HepG2 (cell line): ENCODE data around the gene TREM1. TPM values are rescaled to one million over a fixed set of nuclear protein-coding genes. Genes with fewer than 3 reads are reported as not detected.

Source experiments
- ATAC-seq: fragments of 200-7000 bp; cut with Tn5 transposase; 3 replicates; pipeline ENCODE4 v1.9.1; 2020; ENCODE audit warnings: mild to moderate bottlenecking, moderate library complexity
- BruUV-seq: library from RNA; stranded (reverse); fragments of 400-500 nt; replicated peaks from 2 replicates; lab custom pipeline; 2021; lab: Mats Ljungman, UMichigan
- CTCF ChIA-PET: fragments of 300-600 bp; formaldehyde crosslinking; extraction: SDS; loops from one replicate; lab custom pipeline; 2021; ENCODE audit warnings: low total read pairs, inconsistent platforms, low intra/inter-chr PET ratio; lab: Yijun Ruan, JAX
- POLR2A ChIA-PET: fragments of 350-600 bp; sonication (Branson Sonifier 250); formaldehyde crosslinking; loops from one replicate; lab custom pipeline; 2020; ENCODE audit warnings: antibody characterized with exemption, inconsistent platforms; lab: Yijun Ruan, JAX
- DNase-seq: peaks from one replicate; pipeline ENCODE4 v3.0.0-alpha.2; 2015; ENCODE audit warnings: low spot score
- FAIRE-seq: peaks from 3 replicates; lab custom pipeline; 2011; peaks lifted over from hg19 to GRCh38; lab: Jason Lieb, UNC
- H2AFZ ChIP-seq: one replicate; pipeline ENCODE4 v1.6.1; 2011; ENCODE audit warnings: low read length, inconsistent platforms
- H3K27ac ChIP-seq: fragments of 300-600 bp; 3 replicates; pipeline ENCODE4 v1.8.0; 2011; ENCODE audit warnings: mixed run types, mild to moderate bottlenecking, mixed read lengths, low read length, inconsistent platforms; ENCODE audit not compliant: insufficient read depth; ENCODE audit errors: extremely low read length
- H3K27me3 ChIP-seq, 2 experiments: fragments of 200-600 bp in 1 of 2; 2 replicates in 1 of 2; 3 replicates in 1 of 2; pipeline versions ENCODE4 v1.6.0 to v1.8.0; 2011; ENCODE audit warnings: low read length in 2 of 2, mild to moderate bottlenecking in 2 of 2, moderate library complexity in 2 of 2, inconsistent platforms in 1 of 2; ENCODE audit not compliant: insufficient read depth in 2 of 2, control insufficient read depth in 1 of 2
- H3K36me3 ChIP-seq, 2 experiments: fragments of 200-600 bp in 1 of 2; replicated peaks in 1 of 2; 2 replicates in 1 of 2; 3 replicates in 1 of 2; pipeline versions ENCODE4 v1.5.1 to v1.8.0; 2011; ENCODE audit warnings: low read length in 2 of 2, inconsistent platforms in 1 of 2; ENCODE audit not compliant: insufficient read depth in 2 of 2, control insufficient read depth in 1 of 2
- H3K4me1 ChIP-seq: 2 replicates; pipeline ENCODE4 v1.5.1; 2012; ENCODE audit warnings: low read length, inconsistent platforms; ENCODE audit not compliant: insufficient read depth
- H3K4me2 ChIP-seq: 2 replicates; pipeline ENCODE4 v1.6.0; 2011; ENCODE audit warnings: low read depth, low read length, inconsistent platforms
- H3K4me3 ChIP-seq, 3 experiments: fragments of 200-600 bp in 1 of 3; sonication (generic), shearing (Covaris generic) in 1 of 3; replicated peaks in 1 of 3; 2 replicates each; pipeline ENCODE4 v1.5.1; 2011 to 2016; ENCODE audit warnings: low read length in 3 of 3, inconsistent platforms in 2 of 3, low read depth in 2 of 3, mild to moderate bottlenecking in 2 of 3, control low read depth in 1 of 3, mixed read lengths in 1 of 3; ENCODE audit not compliant: insufficient read depth in 1 of 3
- H3K79me2 ChIP-seq: one replicate; pipeline ENCODE4 v1.6.1; 2011; ENCODE audit warnings: low read length, inconsistent platforms; ENCODE audit not compliant: insufficient read depth
- H3K9ac ChIP-seq: 2 replicates; pipeline ENCODE4 v1.6.0; 2011; ENCODE audit warnings: mild to moderate bottlenecking, low read depth, low read length, inconsistent platforms; ENCODE audit not compliant: insufficient read depth
- H3K9me3 ChIP-seq: 2 replicates; pipeline ENCODE4 v1.5.1; 2012; ENCODE audit warnings: mild to moderate bottlenecking, low read length
- H4K20me1 ChIP-seq: 2 replicates; pipeline ENCODE4 v1.6.0; 2011; ENCODE audit warnings: inconsistent platforms, mild to moderate bottlenecking, low read length, moderate library complexity; ENCODE audit not compliant: insufficient read depth
- NCOA2 ChIP-seq: sonication (generic); formaldehyde crosslinking; IDR thresholded peaks from 2 replicates; pipeline ENCODE4 v1.8.0; 2022; ENCODE audit warnings: inconsistent platforms
- NFE2L2 ChIP-seq: fragments of 150-350 bp; IDR thresholded peaks from 2 replicates; pipeline ENCODE4 v1.6.1; 2014; ENCODE audit warnings: low read length
- POLR2G ChIP-seq: fragments of 200-400 bp; formaldehyde crosslinking; IDR thresholded peaks from 2 replicates; pipeline ENCODE4 v1.6.1; 2018; ENCODE audit warnings: mild to moderate bottlenecking, low read depth, low read length, moderate library complexity
- RBM39 ChIP-seq: fragments of 200-400 bp; formaldehyde crosslinking; IDR thresholded peaks from one replicate; pipeline ENCODE4 v1.6.1; 2018; ENCODE audit warnings: antibody characterized with exemption, mild to moderate bottlenecking, low read depth, low read length; ENCODE audit not compliant: poor library complexity, severe bottlenecking
- RFX1 ChIP-seq: fragments of 450-650 bp; IDR thresholded peaks from 2 replicates; pipeline ENCODE4 v1.6.1; 2017
- RFX3 ChIP-seq: IDR thresholded peaks from 2 replicates; pipeline ENCODE4 v1.6.1; 2016; ENCODE audit warnings: missing biosample characterization, missing genetic modification reagents
- SCMH1 ChIP-seq: sonication (generic); formaldehyde crosslinking; IDR thresholded peaks from 2 replicates; pipeline ENCODE4 v1.9.0; 2021; ENCODE audit warnings: missing genetic modification reagents, mild to moderate bottlenecking, borderline replicate concordance
- SRSF1 ChIP-seq: fragments of 200-400 bp; formaldehyde crosslinking; optimal IDR thresholded peaks from 2 replicates; pipeline ENCODE3; 2017; ENCODE audit warnings: mild to moderate bottlenecking, low read depth, low read length, moderate library complexity
- ZBTB8A ChIP-seq: sonication (generic); formaldehyde crosslinking; IDR thresholded peaks from 2 replicates; pipeline ENCODE4 v1.4.0; 2020; ENCODE audit warnings: mild to moderate bottlenecking, low read depth, missing genetic modification reagents, borderline replicate concordance
- ZKSCAN8 ChIP-seq: IDR thresholded peaks from 2 replicates; pipeline ENCODE4 v1.6.1; 2016; ENCODE audit warnings: borderline replicate concordance, missing genetic modification reagents, missing compliant biosample characterization
- ZNF10 ChIP-seq: sonication (generic); formaldehyde crosslinking; IDR thresholded peaks from 2 replicates; pipeline ENCODE4 v1.4.0; 2020; ENCODE audit warnings: mild to moderate bottlenecking, low read depth, missing genetic modification reagents, borderline replicate concordance
- WGBS: methylation state at CpG from one replicate; pipeline ENCODE4 v1.1.6; 2017; ENCODE audit warnings: low lambda C conversion rate; 5-methylcytosine and 5-hydroxymethylcytosine counted together
- in situ Hi-C: cut with HindIII; loops from 2 replicates; pipeline ENCODE4 v1.10.0; 2017; ENCODE audit warnings: low pct_unique_long_range_greater_than_20kb; ENCODE audit not compliant: extremely low pct_ligation_motif_present
- intact Hi-C: fragments of 100-400 bp; cut with micrococcal nuclease; formaldehyde crosslinking; loops from one replicate; pipeline ENCODE4 v1.10.0; 2022; ENCODE audit not compliant: unreplicated experiment
- polyA plus RNA-seq, 8 experiments: library from polyadenylated mRNA; depleted of rRNA in 3 of 8; stranded (reverse) in 7 of 8; unstranded in 1 of 8; fragments of >200 nt; fragmentation: Illumina TruSeq in 4 of 8; extraction: Trizol in 4 of 8; gene quantifications; 2 replicates each; pipeline versions ENCODE4 v1.2.1 to v1.2.3, GENCODE V29; 2011 to 2016; ENCODE audit warnings: low read depth in 4 of 8, missing spikeins in 1 of 8, mixed read lengths in 1 of 8; ENCODE audit not compliant: insufficient read depth in 1 of 8
- total RNA-seq, 5 experiments: library from RNA; depleted of rRNA; stranded (reverse); fragments of >200 nt; fragmentation: Illumina TruSeq; extraction: Trizol; gene quantifications; 2 replicates each; pipeline ENCODE4 v1.2.3, GENCODE V29; 2016; ENCODE audit warnings: low read depth in 1 of 5
- TF ChIP-seq, protein P1 (sequence below): sonication (generic); formaldehyde crosslinking; IDR thresholded peaks from 2 replicates; pipeline ENCODE4 v1.8.1; 2022; ENCODE audit warnings: low read depth, mild to moderate bottlenecking, missing genetic modification reagents
- TF ChIP-seq, protein P2 (sequence below): sonication (generic); formaldehyde crosslinking; IDR thresholded peaks from 2 replicates; pipeline ENCODE4 v1.4.0; 2020; ENCODE audit warnings: mild to moderate bottlenecking, missing genetic modification reagents
- TF ChIP-seq, protein P3 (sequence below): conservative IDR thresholded peaks from 2 replicates; pipeline ENCODE4 v1.6.1; 2018; ENCODE audit warnings: missing genetic modification reagents

The TREM1 gene
- total and polyA plus RNA-seq, 2 of the 13 experiments (the other 11 are each of a cell fraction or from before 2014, with no cell fraction given): 0.49 TPM; not detected in 1

DNA sequence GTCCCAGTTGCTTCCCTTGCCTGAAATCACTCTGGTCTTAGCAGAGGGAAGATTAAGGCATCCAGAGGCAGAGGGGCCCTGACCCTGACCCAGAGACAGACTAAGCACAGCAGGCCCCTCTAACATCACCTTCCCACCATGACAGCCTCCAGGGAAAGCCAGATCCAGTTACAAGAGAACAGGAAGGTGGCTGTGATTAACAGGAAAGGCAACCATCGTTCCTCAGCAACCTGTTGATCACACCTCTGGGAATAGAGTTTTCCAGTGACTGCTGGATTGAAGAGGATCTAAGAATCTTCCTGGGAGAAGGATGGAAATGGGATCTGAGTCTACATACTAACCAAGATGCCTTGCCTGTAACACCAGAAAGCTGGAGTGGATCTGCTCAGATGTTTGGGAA lies 5.2 kb upstream of the TREM1 start:
- FAIRE-seq (no peak), DNase-seq (no peak), ATAC-seq (no peak)
- H3K79me2 ChIP-seq: no peaks in the 10 kb centered on the region
- H3K27me3 ChIP-seq: peaks cover 8 to 29% of the 10 kb centered on the region in 2 experiments; a peak in 4 of 5 replicates
- H3K4me3 ChIP-seq: no peak overlapping the region
- H4K20me1 ChIP-seq: no peaks in the 10 kb centered on the region
- intact Hi-C loops (no loop called here), in situ Hi-C loops (no loop called here)
- no peaks in the 10 kb centered on the region for H3K9me3 ChIP-seq
- WGBS: 0% methylated on average over 1 of the region's 1 CpG
- H3K36me3 ChIP-seq: no peaks in the 10 kb centered on the region
- CTCF ChIA-PET: no interaction called here
- no peak overlapping the region for H2AFZ ChIP-seq
- H3K4me1 ChIP-seq: peaks cover 5% of the 10 kb centered on the region
- H3K27ac ChIP-seq: no peak overlapping the region
- BruUV-seq: no TSS peak
- H3K9ac ChIP-seq: no peak overlapping the region
- POLR2A ChIA-PET: no interaction called here
- H3K4me2 ChIP-seq: no peak overlapping the region
- TF ChIP-seq SCMH1 (CRISPR knock-in tag) (no peak), NCOA2 (CRISPR knock-in tag) (no peak), ZNF10 (CRISPR knock-in tag) (no peak)
- TF ChIP-seq, protein P1, sequence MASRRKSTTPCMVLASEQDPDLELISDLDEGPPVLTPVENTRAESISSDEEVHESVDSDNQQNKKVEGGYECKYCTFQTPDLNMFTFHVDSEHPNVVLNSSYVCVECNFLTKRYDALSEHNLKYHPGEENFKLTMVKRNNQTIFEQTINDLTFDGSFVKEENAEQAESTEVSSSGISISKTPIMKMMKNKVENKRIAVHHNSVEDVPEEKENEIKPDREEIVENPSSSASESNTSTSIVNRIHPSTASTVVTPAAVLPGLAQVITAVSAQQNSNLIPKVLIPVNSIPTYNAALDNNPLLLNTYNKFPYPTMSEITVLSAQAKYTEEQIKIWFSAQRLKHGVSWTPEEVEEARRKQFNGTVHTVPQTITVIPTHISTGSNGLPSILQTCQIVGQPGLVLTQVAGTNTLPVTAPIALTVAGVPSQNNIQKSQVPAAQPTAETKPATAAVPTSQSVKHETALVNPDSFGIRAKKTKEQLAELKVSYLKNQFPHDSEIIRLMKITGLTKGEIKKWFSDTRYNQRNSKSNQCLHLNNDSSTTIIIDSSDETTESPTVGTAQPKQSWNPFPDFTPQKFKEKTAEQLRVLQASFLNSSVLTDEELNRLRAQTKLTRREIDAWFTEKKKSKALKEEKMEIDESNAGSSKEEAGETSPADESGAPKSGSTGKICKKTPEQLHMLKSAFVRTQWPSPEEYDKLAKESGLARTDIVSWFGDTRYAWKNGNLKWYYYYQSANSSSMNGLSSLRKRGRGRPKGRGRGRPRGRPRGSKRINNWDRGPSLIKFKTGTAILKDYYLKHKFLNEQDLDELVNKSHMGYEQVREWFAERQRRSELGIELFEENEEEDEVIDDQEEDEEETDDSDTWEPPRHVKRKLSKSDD (CRISPR knock-in tag): no peak

DNA sequence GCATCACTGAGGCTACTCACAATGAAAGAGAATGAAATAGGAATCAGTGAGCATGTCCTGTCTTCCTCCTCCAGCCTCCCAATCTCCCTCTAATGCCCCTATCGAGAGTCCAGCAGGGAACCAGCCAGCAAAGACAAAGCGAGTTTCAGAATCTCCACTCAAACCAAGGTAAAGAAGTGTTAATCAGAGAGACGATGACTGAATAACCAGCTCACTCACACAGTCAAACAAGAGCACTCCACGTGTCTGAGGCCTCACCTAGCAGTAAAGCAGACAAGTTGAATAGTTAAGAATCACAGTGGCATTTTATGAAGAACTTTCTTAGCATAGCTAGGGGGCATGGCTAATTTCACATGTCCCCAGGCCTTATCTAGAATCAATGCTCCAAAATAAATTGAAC lies 3.3 kb upstream of the TREM1 start:
- no peaks in the 10 kb centered on the region for H4K20me1 ChIP-seq
- H3K4me3 ChIP-seq: no peak overlapping the region
- ATAC-seq (no peak), DNase-seq (no peak), FAIRE-seq (no peak)
- WGBS: 11% methylated on average over 4 of the region's 4 CpGs
- ChIA-PET POLR2A (no interaction called here), CTCF (no interaction called here)
- no peak overlapping the region for H3K9ac ChIP-seq
- intact Hi-C loops (no loop called here), in situ Hi-C loops (no loop called here)
- peaks cover 8 to 36% of the 10 kb centered on the region in 2 experiments; a peak in 4 of 5 replicates for H3K27me3 ChIP-seq
- no TSS peak for BruUV-seq
- H2AFZ ChIP-seq: no peak overlapping the region
- peaks cover 5% of the 10 kb centered on the region for H3K4me1 ChIP-seq
- no peak overlapping the region for H3K4me2 ChIP-seq
- no peak overlapping the region for H3K27ac ChIP-seq
- H3K36me3 ChIP-seq: no peaks in the 10 kb centered on the region
- no peaks in the 10 kb centered on the region for H3K9me3 ChIP-seq
- no peaks in the 10 kb centered on the region for H3K79me2 ChIP-seq
- TF ChIP-seq RBM39 (no peak), ZBTB8A (CRISPR knock-in tag) (no peak), NFE2L2 (no peak), SRSF1 (no peak), RFX3 (CRISPR knock-in tag) (no peak), POLR2G (no peak), ZKSCAN8 (no peak), RFX1 (no peak)
- TF ChIP-seq, protein P2, sequence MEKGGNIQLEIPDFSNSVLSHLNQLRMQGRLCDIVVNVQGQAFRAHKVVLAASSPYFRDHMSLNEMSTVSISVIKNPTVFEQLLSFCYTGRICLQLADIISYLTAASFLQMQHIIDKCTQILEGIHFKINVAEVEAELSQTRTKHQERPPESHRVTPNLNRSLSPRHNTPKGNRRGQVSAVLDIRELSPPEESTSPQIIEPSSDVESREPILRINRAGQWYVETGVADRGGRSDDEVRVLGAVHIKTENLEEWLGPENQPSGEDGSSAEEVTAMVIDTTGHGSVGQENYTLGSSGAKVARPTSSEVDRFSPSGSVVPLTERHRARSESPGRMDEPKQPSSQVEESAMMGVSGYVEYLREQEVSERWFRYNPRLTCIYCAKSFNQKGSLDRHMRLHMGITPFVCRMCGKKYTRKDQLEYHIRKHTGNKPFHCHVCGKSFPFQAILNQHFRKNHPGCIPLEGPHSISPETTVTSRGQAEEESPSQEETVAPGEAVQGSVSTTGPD: no peak
- TF ChIP-seq, protein P3, sequence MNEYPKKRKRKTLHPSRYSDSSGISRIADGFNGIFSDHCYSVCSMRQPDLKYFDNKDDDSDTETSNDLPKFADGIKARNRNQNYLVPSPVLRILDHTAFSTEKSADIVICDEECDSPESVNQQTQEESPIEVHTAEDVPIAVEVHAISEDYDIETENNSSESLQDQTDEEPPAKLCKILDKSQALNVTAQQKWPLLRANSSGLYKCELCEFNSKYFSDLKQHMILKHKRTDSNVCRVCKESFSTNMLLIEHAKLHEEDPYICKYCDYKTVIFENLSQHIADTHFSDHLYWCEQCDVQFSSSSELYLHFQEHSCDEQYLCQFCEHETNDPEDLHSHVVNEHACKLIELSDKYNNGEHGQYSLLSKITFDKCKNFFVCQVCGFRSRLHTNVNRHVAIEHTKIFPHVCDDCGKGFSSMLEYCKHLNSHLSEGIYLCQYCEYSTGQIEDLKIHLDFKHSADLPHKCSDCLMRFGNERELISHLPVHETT (CRISPR knock-in tag): no peak
